ENCODE measurements around the gene OXLD1.
A peak's percentile ranks its signal among the peaks of the same experiment; 100 is the strongest.

OXLD1 gene

DNA sequence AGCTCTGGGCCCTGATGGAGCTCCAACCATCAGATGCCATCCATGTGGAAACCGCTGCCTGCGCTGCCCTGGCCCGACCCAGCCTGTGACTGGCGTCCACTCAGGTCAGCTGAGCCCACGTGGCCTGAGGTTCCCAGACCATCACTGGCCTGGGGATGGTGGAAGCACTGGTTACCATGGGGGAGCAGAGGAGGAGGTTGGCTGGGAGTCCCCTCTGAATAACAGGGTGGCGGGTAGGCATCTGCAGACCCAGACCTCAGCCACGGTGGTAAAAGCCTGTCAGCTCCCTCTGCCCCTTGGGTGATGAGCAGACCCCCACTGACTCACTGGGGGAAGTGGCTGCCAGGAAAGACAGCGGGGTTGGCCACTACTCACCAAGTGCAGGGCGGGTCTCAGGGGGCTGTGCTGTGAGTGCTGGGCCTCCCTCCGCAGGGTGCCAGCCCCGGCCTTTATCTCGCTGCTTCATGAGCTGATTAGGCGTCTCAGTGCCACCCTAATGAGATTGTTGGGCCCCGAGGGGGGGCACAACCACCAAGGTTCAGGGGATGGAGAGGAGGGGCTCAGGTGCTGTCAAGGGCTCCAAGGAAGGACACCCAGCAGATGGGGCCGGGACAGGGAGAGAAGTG is 10.2 kb downstream of the OXLD1 start, which contains the start of gene PDE6G:
Gene PDE6G, minus strand, starts transcription at position 425 of the 626 bp plus-strand sequence. CDS start 3,237 bp downstream, outside the sequence.
- H3K4me3 ChIP-seq (ENCODE audit: low read depth, low read length) = no peak within 1 kb of the TSS
- TF ChIP-seq, protein P1, sequence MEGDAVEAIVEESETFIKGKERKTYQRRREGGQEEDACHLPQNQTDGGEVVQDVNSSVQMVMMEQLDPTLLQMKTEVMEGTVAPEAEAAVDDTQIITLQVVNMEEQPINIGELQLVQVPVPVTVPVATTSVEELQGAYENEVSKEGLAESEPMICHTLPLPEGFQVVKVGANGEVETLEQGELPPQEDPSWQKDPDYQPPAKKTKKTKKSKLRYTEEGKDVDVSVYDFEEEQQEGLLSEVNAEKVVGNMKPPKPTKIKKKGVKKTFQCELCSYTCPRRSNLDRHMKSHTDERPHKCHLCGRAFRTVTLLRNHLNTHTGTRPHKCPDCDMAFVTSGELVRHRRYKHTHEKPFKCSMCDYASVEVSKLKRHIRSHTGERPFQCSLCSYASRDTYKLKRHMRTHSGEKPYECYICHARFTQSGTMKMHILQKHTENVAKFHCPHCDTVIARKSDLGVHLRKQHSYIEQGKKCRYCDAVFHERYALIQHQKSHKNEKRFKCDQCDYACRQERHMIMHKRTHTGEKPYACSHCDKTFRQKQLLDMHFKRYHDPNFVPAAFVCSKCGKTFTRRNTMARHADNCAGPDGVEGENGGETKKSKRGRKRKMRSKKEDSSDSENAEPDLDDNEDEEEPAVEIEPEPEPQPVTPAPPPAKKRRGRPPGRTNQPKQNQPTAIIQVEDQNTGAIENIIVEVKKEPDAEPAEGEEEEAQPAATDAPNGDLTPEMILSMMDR (IDR thresholded peaks at IDR 0.05; ENCODE audit: borderline replicate concordance, insufficient read depth, low read depth, low read length) = no peak

DNA sequence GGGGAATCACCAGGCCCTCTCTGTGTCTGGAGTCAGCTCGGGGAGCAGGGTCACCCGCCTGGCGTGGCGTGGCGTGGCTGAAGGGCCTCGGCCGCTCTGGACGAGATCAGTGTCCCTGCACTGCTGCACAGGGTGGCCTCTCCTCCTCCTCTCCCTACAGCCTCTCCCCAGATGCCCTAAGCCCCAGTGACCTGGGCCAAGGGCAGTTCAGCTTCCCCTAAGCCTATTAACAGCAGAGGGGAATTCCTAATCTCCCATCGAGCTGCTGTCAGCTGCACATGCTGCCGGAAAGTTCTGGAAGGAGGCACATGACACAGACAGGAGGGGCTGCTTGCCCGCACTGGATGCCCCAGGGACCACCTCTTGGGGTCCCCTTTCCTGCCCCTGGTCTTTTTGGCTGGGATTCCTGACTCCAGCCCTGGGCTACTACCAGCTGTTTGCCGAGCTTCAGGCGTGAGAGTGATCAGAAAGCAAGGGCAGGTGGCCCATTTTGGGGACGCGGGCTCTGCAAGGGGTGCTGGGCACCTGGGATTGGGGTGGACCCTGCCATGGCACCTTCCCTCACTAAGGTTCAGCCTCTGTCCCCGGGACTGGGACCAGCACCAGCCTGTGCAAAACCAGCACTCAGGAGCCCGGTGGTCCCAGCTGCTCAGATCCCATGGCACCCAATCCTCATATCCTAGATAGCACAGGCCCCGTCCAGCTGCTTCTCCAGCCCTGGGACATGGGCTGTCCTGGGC is 10.9 kb downstream of the OXLD1 start:
- TF ChIP-seq, protein P1 (IDR thresholded peaks at IDR 0.05; ENCODE audit: borderline replicate concordance, insufficient read depth, low read depth, low read length) = no peak
- H3K4me3 ChIP-seq (ENCODE audit: low read depth, low read length) = no peak overlapping the region

DNA sequence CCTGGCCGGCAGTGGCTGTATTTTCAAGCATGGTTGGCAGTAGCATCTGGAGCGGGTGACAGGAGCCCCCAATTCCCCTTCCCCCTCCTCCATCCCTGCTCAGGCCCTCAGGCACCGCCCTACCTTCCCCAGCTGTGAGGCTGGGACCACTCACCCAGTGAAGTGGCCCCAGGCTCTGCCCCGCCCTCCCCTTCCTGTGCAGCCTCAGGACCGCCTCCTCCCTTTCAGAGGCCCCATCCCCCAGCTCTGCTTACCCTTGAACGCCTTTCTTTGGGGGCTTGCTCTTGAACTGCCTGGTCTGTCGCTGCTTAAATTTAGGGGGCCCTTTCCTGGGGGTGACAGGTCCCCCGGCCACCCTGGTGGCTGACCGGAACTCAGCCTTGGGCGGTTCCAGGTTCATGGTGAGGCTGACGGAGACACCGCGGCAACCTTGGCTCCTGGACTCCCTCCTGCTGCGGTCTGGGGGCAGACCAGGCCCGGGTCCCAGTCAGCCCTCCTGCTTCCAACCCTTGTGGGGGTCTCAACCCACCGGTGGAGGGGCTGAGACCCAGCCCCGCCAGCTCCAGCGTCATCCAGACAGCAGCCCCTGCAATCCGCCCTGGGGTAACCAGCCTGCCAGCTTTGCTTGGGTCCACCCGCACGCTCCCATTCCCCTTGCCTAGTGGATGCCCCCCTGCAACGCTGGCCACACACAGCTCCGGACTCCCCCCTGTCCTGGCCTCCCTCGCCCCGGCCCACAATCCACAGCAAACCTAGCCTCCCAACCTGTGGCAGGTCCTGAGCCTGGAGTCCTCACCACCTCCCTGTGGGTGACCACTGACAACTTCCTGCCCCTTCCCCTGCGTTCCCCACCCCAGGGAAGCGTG is 13.3 kb downstream of the OXLD1 start:
- peak overlapping the region; percentile 34 for H3K4me3 ChIP-seq (ENCODE audit: low read depth, low read length)
- TF ChIP-seq, protein P1 (IDR thresholded peaks at IDR 0.05; ENCODE audit: borderline replicate concordance, insufficient read depth, low read depth, low read length) = no peak

DNA sequence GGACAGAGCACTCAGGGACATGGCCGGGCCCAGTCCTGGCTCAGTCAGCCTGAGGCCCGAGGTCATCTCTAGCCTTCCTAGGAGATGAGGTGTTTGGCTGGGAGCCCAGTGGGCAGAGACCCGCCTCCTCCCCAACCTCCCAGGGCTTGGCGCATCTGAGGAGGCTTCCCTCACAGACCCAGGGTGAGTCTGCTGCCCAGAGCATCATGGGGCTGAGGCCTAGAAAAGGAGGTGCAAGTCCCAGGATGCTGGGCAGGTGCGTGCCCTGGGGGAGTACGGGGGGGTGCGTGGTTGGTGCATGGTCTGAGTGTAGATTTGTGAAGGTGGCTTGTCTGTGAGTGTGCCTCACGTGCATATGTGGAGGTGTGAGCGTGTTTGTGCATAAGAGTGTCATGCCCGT is 14.7 kb downstream of the OXLD1 start:
- TF ChIP-seq, protein P1 (IDR thresholded peaks at IDR 0.05; ENCODE audit: borderline replicate concordance, insufficient read depth, low read depth, low read length) = no peak
- no peak overlapping the region for H3K4me3 ChIP-seq (ENCODE audit: low read depth, low read length)

DNA sequence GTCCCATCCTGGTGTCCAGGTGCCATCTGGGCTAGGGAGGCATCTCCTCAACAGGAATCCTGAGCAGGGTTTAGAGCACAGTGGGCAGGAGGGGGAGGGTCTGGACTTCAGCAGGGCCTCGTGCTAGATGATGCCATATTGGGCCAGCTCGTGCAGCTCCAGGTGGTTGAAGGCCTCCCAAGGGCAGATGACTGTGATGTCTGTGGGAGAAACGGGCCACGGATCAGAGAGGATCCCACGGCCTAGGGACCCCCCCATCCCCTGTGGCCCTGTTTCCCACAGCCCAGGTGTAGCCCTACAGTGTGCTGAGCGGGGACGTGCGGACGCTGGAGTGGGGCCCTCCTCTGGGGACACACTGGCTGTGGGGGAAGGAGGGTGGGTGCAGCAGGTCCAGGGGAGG is 15.5 kb downstream of the OXLD1 start:
- no peak overlapping the region for H3K4me3 ChIP-seq (ENCODE audit: low read depth, low read length)
- TF ChIP-seq, protein P1 (IDR thresholded peaks at IDR 0.05; ENCODE audit: borderline replicate concordance, insufficient read depth, low read depth, low read length) = no peak

DNA sequence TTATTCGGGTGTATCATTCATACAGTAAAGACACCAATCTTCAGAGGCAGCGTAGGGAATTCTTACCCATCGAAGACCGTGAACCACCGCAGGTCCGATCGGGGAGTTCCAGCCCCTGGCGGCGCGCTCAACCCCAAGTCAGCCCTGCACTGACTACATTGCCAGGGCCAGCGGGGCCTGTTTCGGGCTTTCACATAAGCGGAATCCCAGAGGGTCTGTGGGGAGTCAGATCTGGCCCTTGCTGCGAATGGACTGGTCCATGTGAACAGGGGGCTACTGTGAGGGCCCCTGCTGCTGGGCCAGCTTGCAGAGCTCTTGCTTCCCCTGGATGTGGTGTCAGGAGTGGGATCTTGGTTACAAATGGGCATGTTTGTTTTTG is 17.7 kb downstream of the OXLD1 start:
- TF ChIP-seq, protein P1 (IDR thresholded peaks at IDR 0.05; ENCODE audit: borderline replicate concordance, insufficient read depth, low read depth, low read length) = no peak
- H3K4me3 ChIP-seq (ENCODE audit: low read depth, low read length) = no peak overlapping the region
